Stimulated activated CD4-positive, alpha-beta T cell treated with anti-CD3 and anti-CD28 coated beads, Interleukin-1b, Interleukin-23, amount 100 ng/mL, for 24 hours (primary cell): ENCODE measurements around the gene KRTAP10-4.
"Not testable (repeated sequence)": the region's sequence is repeated elsewhere in the genome, so short reads cannot be mapped to it uniquely, and the experiment has no call there.

Source experiments
- DNase-seq, 4 experiments: peaks; one replicate each; pipeline ENCODE4 v3.0.0-alpha.2; 2020; ENCODE audit warnings: low read depth in 4 of 4, low spot score in 1 of 4

The KRTAP10-4 gene

DNA sequence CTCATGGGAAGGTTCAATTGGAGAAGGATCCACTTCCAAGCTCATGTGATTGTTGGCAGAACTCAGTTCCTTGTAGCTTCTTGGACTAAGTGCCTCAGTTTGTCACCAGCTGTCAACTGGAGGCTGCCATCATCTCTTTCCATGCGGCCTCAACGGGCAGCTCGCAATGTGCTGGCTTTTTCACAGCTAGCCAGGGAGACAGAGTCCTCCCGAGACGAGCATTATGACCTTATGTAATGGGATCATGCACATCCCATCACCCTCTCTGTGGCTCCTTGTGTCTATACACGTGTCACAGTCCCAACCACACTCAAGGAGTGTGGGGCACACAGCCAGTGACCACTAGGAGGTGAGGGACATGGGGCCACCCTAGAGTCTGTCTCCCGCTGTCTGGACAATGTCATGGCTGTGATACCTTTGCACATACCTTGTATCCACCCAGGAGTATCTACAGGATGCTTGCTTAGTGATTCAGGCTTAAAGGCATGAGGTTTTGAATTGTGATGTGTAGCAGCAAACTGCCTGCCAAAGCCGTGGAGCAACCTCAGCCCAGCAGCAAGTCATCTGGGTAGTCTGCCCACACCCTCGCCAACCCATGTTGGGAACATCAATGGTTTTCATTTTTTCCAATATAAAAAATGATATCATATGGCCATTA, 22.7 kb downstream of the KRTAP10-4 start:
- no peak for DNase-seq

DNA sequence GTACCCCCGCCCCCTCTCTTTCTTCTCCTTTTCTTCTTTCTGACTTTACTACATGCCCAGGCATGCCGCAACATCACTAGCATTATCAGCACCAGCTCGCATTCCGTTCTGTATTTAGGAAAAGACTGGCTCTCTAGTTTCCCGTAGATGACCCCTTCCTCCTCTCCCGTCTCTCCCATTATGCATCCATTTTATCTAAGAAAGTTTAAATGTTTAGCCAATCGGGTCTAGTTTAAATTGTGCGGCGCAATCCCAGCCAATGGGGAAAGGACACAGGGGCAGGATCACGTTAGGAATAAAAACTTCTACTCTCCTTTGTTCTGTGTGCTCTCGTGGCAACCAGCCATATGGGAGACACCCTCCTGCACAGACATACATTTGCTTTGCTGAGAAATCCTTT, 24.5 kb downstream of the KRTAP10-4 start:
- DNase-seq: no peak

DNA sequence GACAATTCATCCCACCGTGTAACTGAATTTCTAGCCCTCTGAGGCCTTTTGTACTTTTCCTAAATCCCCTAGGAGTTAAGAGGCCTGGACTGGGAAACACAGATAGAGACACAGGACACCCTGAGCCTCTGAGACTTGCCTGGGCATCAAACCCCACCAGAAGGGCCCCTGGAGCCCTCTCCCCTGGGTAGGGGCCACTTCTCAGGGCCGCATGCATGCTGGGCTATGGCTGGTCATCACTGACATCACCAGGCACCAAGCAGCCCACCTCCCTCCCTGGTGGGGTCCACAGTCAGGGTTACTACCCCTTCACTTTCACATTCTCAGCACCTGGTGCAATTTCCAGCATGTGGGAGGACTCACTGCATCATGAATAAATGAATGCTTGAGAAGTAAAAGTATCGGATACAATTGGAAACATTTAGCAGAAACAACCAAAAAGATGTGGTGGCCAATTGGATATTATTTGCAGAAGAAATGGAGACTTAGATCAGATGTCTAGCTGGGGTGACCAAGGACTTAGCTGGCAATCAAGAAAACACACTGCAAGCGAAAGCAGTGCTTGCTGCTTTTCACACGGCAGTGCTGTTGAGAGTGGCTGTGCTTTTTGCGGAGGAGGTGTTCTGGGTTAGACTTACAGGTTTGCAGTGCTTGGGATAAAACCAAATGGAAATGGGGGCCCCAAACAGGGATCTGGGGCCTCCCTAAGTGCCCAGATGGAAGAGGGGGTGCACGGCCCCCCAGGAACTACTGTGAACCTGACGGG, 25.9 kb downstream of the KRTAP10-4 start:
- DNase-seq: no peak

DNA sequence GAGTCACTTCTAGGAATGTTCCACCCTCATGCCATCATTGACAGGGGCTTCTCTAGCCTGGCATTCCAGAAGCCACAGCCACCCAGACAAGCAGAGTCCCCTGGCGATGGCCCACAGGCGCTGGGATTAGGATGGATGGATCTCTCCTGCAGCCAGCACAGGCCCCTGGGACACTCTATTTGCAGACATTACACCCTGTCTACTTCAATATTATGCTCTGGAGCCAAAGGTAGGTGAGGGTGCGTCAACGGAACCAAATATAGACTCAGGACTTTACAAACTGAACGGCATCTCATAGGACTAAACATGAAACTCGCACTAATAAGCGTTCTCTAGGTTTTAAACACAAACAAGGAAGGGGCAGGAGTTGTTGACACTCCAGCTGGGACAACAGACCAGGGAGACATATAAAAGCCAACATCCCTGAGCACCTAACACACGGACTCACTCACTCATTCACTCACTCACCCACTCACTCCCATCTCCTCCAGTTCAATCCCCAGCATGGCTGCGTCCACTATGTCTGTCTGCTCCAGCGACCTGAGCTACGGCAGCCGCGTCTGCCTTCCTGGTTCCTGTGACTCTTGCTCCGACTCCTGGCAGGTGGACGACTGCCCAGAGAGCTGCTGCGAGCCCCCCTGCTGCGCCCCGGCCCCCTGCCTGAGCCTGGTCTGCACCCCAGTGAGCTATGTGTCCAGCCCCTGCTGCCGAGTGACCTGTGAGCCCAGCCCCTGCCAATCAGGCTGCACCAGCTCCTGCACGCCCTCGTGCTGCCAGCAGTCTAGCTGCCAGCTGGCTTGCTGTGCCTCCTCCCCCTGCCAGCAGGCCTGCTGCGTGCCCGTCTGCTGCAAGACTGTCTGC, 26.8 kb downstream of the KRTAP10-4 start, which contains the start of gene KRTAP10-7:
KRTAP10-7 (plus strand) TSS at position 480 of the 861 bp plus-strand sequence; CDS start at position 505, 25 bp downstream.
- DNase-seq: not testable (repeated sequence)

DNA sequence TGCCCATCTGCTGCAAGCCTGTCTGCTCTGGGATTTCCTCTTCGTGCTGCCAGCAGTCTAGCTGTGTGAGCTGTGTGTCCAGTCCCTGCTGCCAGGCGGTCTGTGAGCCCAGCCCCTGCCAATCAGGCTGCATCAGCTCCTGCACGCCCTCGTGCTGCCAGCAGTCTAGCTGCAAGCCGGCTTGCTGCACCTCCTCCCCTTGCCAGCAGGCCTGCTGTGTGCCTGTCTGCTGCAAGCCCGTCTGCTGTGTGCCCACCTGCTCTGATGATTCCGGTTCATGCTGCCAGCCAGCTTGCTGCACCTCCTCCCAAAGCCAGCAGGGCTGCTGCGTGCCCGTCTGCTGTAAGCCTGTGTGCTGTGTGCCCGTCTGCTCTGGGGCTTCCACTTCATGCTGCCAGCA, 27.6 kb downstream of the KRTAP10-4 start:
- DNase-seq: not testable (repeated sequence)

DNA sequence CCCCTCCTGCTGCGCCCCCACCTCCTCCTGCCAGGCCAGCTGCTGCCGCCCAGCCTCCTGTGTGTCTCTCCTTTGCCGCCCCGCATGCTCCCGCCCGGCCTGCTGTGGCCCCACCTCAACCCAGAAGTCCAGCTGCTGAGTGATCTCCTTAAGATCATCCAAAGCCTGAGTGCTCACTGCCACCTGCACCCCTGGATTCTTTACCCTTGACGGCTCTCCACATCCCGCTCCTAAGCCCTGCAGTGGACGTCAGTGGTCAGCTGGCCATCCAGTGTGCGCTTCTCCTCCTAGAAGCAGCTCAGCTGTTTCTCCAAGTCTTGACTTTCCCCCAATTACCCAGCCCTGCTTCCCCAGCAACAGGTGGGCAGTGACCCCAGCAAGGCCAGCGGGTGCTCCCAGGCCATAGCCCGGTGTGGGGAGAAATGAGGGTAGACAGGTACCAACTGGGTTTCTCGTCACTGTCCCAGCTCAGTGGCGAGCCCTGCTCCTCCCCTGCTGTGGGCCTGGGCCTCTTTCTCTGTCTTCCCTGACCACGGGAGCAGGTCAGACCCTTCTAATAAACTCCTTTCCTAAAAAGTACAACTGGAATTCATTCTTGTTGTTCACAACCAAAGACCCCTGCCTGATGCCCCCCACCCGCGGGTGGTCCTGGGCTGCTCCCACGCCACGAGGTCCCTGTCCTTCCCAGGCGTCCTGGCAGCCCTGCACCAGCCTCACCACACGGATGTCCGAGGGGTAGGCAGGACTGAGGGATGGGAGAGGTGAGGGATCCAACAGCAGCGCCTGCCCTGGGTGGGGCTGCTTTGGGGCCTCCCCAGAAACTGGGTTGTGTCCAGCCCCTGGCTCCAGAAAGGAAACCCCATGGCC, 28.3 kb downstream of the KRTAP10-4 start:
- no peak for DNase-seq

DNA sequence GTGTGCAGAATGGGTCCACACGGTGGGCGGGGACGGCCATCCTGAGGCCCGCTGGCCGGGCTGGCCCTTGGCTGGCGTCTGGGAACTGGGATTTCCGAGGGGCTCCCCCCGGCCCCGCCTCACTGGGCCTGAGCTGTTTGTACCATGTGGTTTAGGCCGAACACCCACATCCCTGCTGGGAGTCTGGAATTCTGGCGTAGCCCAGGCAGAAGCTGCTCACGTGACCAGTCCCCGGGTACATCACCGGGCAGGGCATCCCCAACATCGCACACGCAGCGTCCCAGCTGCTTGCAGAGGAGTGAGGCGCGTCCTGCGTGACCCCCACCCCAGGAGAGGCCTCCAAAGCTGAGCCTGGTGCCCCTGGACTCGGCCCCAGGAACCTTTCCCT, 28.9 kb downstream of the KRTAP10-4 start:
- DNase-seq: no peak

DNA sequence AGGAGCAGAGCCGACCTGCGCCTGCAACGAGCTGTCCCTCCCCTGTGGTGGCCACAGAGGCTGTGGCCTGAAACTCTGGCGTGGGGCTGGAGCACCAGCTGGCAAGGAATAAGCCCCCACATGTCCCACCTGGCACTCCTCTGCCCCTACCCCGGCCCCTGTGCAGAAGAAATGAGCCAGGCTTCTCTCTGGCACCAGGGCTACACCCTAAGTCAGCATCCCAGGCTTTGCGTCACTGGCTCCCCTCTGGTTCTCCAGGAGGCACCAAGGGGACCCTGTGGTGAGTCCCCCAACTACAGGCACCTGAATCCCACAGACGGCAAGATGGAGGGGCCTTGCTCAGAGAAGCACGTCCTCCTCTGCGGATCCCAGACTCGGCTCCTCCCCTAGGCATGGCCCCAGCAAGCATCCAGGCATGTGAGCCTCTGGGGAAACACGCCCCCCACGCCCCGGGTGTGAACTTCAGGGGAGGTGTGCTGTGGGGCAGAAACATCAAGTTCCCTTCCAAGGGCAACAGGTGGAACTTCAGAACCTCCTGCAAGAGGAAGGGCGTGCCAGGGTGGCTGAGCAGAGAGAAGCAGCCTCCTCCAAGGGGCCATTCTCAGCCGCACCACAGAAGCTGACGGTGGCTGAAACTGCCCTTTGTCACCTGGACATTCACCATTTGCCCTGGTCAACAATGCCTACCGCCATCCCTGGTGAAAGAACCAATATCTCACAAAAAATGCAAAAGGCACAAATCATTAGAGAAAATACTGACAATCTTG, 29.8 kb downstream of the KRTAP10-4 start:
- no peak for DNase-seq

DNA sequence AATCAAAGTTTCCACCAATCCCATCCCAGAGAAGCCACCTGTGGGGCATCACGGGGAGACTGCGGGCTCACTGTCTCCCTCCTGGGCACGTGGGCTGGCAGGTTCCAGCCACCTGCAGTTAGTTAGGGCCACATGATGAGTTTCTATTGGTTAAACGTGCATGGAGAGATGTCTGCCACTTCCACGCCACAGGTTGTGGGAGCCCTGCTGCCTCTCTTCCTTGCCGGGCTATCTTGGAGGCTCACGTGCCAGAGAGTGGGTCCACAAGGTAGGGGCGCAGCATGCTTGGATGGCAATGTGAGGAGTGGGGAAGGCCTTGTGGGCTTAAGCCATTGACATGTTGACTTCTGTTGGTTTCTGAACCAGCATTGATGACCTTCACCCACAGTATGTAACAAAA, 30.4 kb downstream of the KRTAP10-4 start:
- no peak for DNase-seq

DNA sequence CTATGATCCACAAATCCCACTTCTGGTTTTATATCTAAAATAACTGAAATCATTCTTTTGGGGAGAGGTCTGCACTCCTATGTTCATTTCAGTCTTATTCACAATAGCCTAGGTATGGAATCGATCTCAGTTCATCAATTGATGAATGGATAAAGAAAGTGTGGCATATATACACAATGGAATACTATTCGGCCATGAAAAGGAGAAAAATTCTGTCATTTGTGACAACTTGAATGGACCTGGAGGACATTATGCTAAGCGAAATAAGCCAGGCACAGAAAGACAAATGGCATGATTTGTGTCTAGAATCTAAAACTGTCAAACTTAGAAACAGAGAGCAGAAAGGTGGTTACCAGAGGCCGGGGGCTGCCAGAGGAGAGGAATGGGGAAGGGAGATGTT, 33.0 kb downstream of the KRTAP10-4 start:
- no peak for DNase-seq

DNA sequence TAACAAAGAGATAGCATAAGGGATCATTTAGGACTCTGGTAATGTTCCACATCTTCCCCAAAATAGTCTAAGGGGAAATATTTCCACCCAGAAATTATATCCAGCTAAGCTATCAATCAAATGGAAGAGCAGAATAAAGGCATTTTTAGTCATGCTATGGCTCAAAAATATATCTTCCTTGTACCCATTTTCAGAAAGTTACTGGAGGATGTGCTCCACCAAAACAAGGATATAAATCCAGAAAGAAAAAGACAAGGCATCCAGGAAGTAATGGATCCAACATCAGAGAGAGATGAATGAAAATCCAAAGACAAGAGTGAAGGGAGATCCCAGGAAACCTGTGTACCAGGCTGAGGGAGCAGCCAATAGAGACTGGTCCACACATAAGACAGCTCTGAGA, 35.7 kb downstream of the KRTAP10-4 start:
- DNase-seq: no peak

DNA sequence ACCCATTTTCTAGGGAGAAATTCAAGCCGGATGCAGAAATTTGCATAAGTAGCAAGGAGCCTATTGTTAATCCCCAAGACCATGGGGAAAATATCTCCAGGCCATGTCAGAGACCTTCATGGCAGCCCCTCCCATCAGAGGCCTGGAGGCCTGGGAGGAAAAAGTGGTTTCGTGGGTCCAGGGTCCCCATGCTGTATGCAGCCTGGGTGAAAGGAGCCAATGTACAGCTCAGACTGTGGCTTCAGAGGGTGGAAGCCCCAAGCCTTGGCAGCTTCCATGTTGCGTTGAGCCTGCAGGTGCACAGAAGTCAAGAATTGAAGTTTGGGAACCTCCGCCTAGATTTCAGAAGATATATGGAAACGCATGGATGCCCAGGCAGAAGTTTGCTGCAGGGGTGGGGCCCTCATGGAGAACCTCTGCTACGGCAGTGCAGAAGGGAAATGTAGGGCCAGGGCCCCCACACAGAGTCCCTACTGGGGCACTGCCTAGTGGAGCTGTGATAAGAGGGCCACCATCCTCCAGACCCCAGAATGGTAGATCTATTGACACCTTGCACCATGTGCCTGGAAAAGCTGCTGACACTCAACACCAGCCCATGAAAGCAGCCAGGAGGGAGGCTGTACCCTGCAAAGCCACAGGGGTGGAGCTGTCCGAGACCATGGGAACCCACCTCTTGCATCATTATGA, 36.8 kb downstream of the KRTAP10-4 start:
- not testable (repeated sequence) for DNase-seq

DNA sequence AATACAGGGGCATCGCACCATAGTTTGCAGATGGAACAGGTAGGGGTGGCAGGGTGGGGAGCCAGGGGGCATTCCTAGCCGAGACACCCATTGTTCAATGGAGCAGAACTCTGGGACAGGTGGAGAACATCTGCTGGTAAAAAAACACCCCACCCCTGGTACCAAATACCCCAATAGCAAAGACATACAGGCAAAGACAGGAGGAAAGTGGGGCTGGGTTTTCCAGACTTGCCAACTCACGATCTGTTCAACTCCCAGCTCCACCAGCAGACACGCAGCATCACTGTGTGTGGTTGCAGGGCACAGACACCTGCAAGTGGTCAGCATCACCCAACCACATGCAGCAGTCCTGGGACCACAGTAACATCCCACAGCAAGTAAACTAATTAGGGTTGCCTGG, 38.0 kb downstream of the KRTAP10-4 start:
- DNase-seq: no peak

DNA sequence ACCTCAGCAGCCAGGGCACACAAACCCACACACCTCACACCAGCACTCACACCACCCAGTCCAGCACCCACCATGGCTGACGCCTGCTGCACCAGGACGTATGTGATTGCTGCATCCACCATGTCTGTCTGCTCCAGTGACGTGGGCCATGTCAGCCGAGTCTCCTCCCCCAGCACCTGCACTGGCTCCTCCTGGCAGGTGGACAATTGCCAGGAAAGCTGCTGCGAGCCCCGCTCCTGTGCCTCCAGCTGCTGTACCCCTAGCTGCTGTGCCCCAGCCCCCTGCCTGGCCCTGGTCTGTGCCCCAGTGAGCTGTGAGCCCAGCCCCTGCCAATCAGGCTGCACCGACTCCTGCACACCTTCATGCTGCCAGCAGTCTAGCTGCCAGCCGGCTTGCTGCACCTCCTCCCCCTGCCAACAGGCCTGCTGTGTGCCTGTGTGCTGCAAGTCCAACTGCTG, 38.5 kb downstream of the KRTAP10-4 start, which contains the start of gene KRTAP10-8:
KRTAP10-8 (plus strand) TSS at position 51 of the 458 bp plus-strand sequence; CDS start at position 73, 22 bp downstream.
- no peak for DNase-seq

DNA sequence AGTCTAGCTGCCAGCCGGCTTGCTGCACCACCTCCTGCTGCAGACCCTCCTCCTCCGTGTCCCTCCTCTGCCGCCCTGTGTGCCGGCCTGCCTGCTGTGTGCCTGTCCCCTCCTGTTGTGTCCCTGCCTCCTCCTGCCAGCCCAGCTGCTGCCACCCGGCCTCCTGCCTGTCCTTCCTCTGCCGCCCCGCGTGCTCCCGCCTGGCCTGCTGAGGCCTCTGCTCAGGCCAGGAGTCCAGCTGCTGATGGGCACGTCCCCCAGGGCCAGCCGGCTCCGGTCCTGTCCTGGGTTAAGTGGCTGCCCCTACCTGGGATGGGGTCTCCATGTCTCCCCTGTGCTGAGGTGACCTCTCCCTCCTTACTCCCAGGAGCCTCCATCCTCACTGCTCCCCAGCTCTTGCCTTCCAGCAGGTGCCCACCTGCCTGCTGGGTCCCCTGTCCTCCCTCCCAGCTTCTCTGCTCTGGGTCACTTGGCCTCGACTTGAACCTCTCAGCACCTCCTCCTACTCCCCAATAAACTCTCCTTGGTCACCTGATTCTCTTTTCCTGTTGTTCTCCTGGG, 39.2 kb downstream of the KRTAP10-4 start:
- no peak for DNase-seq

DNA sequence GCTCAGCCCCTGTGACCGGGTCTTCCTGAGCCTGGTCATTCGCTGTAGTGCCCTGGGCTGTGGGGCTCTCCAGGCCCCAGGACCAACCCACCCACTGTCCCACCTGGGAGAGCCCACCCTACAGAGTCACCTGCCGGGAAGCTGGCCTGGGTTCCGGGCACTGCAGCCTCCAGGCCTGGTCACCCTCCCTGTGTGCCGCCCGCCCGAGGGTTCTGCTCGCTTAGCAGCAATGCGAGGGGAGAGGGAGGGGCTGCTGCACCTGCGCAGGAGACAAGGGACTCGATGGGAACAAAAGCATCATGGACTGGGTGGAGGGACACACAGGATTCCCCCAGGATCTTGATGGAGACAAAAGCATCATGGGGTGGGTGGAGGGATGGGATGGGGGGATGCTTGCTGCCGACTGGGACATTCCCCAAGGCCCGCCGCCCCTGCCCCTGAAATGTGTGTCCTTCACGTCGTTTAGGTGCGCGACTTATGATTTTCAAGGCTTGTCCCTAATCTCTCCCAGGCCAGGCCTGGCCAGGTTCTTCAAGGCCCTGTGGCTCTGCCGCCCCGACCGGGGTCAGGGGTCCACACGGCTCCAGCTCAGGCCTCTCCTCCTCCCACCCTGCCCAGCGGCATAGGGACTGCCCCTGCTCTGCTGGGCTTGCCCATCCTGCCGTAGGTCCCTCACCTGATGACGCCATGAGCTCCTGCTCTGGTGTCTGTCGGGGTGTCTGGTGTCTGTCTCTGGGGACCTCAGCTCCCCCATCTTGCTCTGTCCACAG, 40.0 kb downstream of the KRTAP10-4 start:
- DNase-seq: no peak

DNA sequence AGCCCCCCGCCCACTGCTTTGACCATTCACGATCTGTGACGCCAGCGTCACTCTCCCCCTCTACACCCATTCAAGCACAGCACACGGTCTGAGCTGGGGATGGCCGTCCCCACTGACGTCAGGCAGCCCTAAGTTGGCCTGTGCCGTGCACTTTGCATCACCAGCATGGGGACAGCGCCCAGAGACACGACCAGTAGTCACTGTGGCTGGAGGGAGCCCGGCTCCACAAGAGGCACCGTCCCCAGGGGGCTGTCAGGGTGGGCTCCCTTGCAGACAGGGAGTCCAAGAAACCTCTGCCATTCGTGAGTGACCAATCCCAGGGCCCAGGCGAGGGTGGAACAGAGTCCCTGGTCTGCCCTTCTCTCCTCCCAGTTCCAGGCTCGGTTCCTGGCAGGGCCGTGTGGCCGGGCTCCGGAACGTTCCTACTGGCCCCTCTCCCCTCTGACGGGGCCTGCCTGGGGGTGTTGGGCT, 40.7 kb downstream of the KRTAP10-4 start:
- no peak for DNase-seq

DNA sequence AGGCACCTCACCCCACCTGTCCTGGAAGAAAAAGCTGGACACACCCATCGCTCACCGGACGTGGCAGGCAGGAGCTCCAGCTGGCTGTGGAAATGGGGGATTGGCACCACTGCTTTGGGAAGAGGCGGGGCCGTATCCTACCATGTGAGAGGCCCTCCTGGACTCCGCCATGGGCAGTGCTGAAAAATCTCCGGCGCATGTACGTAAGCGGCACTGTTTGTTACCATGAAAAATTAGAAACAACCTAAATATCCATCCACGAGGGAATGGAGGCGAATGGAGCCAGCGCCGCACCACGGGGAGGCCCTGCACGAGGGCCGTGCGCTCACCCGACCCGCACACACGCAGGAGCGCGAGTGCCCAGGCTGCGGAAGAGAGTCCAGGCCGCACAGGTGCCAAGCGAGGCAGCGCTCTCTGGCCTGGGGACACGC, 41.4 kb downstream of the KRTAP10-4 start:
- no peak for DNase-seq
